Gastroesophageal sphincter (tissue), 4 donors: ENCODE measurements around the gene PEPD. TPM values are rescaled to one million over a fixed set of nuclear protein-coding genes. Genes with fewer than 3 reads are reported as not detected.

ENCODE experiments used
- ATAC-seq: fragments of 150-250 bp; one replicate; pipeline ENCODE4 v1.9.1; 2016; ENCODE audit warnings: mild to moderate bottlenecking, moderate library complexity
- H3K27ac ChIP-seq, 4 donors: fragments of 200-600 bp; sonication (generic) in 3 of 4; 1 replicate in 3 of 4; 2 replicates in 1 of 4; pipeline ENCODE4 v1.5.1; 2016 to 2019
- H3K27me3 ChIP-seq: fragments of 200-600 bp; sonication (generic); one replicate; pipeline ENCODE4 v1.5.1; 2019
- H3K36me3 ChIP-seq, 2 donors: fragments of 200-600 bp; sonication (generic); one replicate each; pipeline ENCODE4 v1.5.1; 2019; ENCODE audit warnings: control low read depth in 1 of 2
- H3K4me1 ChIP-seq, 3 donors: fragments of 200-600 bp; sonication (generic); 1 replicate in 2 of 3; 2 replicates in 1 of 3; pipeline ENCODE4 v1.5.1; 2016 to 2019; ENCODE audit warnings: control low read depth in 2 of 3
- H3K4me3 ChIP-seq, 2 donors: fragments of 200-600 bp; sonication (generic); one replicate each; pipeline ENCODE4 v1.5.1; 2019; ENCODE audit warnings: mild to moderate bottlenecking in 1 of 2, moderate library complexity in 1 of 2
- H3K9me3 ChIP-seq, 3 donors: fragments of 200-600 bp; sonication (generic); one replicate each; pipeline ENCODE4 v1.5.1; 2017 to 2019; ENCODE audit warnings: control low read depth in 2 of 3
- CTCF ChIP-seq, 4 experiments: fragments of 200-600 bp in 2 of 4; fragments of 450-650 bp in 2 of 4; sonication (generic) in 1 of 4; IDR thresholded peaks; one replicate each; pipeline ENCODE4 v1.5.1; 2017 to 2019; ENCODE audit warnings: antibody characterized with exemption in 4 of 4, mild to moderate bottlenecking in 2 of 4, moderate library complexity in 2 of 4
- EP300 ChIP-seq: sonication (generic); formaldehyde crosslinking; IDR thresholded peaks from one replicate; pipeline ENCODE4 v1.6.1; 2017; ENCODE audit warnings: antibody characterized with exemption, mild to moderate bottlenecking
- POLR2A ChIP-seq, 2 donors: fragments of 450-650 bp; IDR thresholded peaks; one replicate each; pipeline ENCODE4 v1.6.1; 2017; ENCODE audit warnings: antibody characterized with exemption in 2 of 2, mild to moderate bottlenecking in 2 of 2, moderate library complexity in 1 of 2
- POLR2AphosphoS5 ChIP-seq: sonication (generic); formaldehyde crosslinking; IDR thresholded peaks from one replicate; pipeline ENCODE4 v1.6.1; 2017; ENCODE audit warnings: antibody characterized with exemption
- WGBS, 2 donors: methylation state at CpG; one replicate each; pipeline ENCODE4 v1.1.5; 2018; ENCODE audit warnings: low coverage in 1 of 2; 5-methylcytosine and 5-hydroxymethylcytosine counted together
- total RNA-seq, 4 donors: library from RNA; depleted of rRNA; stranded (reverse); fragments of >200 nt; gene quantifications; one replicate each; pipeline ENCODE4 v1.1.0, GENCODE V29; 2016

The PEPD gene
- total RNA-seq, 4 donors from 2014 or later, result 61.3 to 77.7 (median 69.6) TPM

DNA sequence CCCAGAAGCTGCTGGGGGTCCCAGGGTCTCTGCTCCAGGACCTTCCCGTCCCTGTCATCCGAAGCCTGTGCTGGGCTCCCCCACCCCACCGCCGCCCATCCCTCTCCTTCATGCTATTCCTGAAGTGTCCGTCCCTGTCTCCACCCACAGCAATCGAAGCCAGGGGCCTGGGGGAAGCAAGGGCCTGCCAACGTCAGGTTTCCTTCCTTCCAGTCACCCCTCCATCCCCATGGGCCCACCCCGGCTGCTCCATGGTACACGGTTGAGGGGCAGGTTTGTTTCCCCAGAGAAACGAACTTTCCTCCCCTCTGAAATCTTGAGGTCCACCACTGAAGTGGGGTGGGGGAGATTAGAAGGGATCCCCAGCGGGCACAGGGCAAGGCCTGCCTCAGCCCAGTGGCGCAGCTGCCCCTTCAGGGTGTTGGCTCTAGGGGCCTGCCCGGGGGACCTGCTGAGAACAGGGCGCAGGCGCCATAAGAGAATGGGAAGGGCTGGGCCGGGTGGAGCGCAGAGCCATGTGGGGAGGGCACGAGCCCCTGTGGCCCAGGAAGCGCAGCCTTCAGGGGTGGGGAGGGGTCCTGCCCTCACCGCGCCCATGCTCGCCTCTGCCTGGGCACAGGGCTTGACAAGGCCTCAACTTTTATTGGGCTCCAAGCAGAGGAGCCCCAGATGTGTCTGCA, 132.0 kb downstream of the PEPD start:
- Histone ChIP-seq H3K4me3 (no peak overlapping the region), H3K36me3 (peaks cover 0 to 27% of the 10 kb centered on the region in 2 donors), H3K4me1 (peaks cover 0 to 75% (median 55%) of the 10 kb centered on the region in 3 donors), H3K9me3 (no peaks in the 10 kb centered on the region), H3K27ac (peak overlapping the region in 3 of 4 donors; percentile 70 to 74 (median 73)), H3K27me3 (no peaks in the 10 kb centered on the region)
- TF ChIP-seq POLR2A (IDR thresholded peaks at IDR 0.05) (no peak), EP300 (no peak), POLR2AphosphoS5 (no peak), CTCF (IDR thresholded peaks at IDR 0.05) (no peak)
- WGBS, 2 donors, result 58% methylated on average over 10 of the region's 22 CpGs; no CpG with 5 or more reads in 1 of the 2 donors
- ATAC-seq, result no peak

DNA sequence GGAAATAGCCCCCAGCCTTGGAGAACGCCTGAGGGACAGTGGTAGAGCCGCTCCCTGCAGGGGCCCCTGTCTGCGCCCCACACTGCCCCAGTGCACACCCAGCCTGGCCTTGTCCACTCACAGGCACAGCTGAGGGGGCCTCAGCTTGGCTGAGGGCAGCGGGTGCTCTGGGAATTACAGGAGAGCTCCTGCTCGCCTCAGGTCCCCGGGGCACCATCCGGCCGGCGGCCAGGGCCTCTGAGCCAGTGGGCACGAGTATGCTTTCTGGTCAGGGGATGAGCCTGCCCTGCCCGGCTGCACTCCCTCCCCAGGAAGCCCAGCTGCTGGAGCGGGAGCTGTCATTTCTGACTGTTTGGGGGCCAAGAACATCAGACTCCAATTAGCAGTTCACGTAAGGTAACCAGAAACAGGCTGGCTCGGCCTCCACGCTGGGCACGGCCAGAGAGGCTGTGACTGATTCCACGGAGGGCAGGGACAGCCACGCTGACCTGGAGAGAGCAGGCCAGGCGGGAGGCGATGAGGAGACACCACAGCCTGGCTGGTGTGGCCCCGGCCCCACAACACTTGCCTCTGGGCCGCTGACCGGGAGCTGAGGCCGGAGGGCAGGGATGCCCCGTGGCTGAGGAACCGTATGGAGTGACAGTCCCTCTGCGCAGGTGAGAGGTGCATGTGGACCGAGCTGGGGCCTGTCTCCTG, 132.7 kb downstream of the PEPD start:
- H3K27ac ChIP-seq, result peak overlapping the region in 3 of 4 donors; percentile 70 to 74 (median 73)
- H3K9me3 ChIP-seq, result no peaks in the 10 kb centered on the region
- no peak overlapping the region for H3K4me3 ChIP-seq
- H3K36me3 ChIP-seq, result peaks cover 0 to 31% of the 10 kb centered on the region in 2 donors
- no CpG with 5 or more reads among the region's 28 CpGs for WGBS, 2 donors
- H3K4me1 ChIP-seq, result peaks cover 0 to 68% (median 48%) of the 10 kb centered on the region in 3 donors
- no peaks in the 10 kb centered on the region for H3K27me3 ChIP-seq
- no peak for ATAC-seq
- TF ChIP-seq POLR2AphosphoS5 (no peak), CTCF (IDR thresholded peaks at IDR 0.05) (no peak), POLR2A (IDR thresholded peaks at IDR 0.05) (no peak), EP300 (no peak)

- no peak for ATAC-seq
- Histone ChIP-seq H3K4me1 (peaks cover 0 to 62% (median 42%) of the 10 kb centered on the region in 3 donors), H3K27ac (peak overlapping the region in 3 of 4 donors; percentile 70 to 74 (median 73)), H3K36me3 (peaks cover 0 to 34% of the 10 kb centered on the region in 2 donors), H3K9me3 (no peaks in the 10 kb centered on the region), H3K27me3 (no peaks in the 10 kb centered on the region), H3K4me3 (no peak overlapping the region)
- TF ChIP-seq EP300 (no peak), CTCF (IDR thresholded peaks at IDR 0.05) (no peak), POLR2AphosphoS5 (no peak), POLR2A (IDR thresholded peaks at IDR 0.05) (no peak)
- WGBS, 2 donors, result no CpG with 5 or more reads among the region's 13 CpGs
Observed at GRCh38 chr19:33388231-33388724, 133.3 kb downstream of the PEPD start.

- Histone ChIP-seq H3K4me3 (no peak overlapping the region), H3K36me3 (peaks cover 0 to 34% of the 10 kb centered on the region in 2 donors), H3K9me3 (no peaks in the 10 kb centered on the region), H3K4me1 (peaks cover 0 to 56% (median 35%) of the 10 kb centered on the region in 3 donors), H3K27ac (peak overlapping the region in 2 of 4 donors; percentile 73 to 74), H3K27me3 (no peaks in the 10 kb centered on the region)
- TF ChIP-seq POLR2AphosphoS5 (no peak), POLR2A (IDR thresholded peaks at IDR 0.05) (no peak), EP300 (no peak), CTCF (IDR thresholded peaks at IDR 0.05) (no peak)
- ATAC-seq, result no peak
- 84 to 90% methylated on average over 5 to 12 of the region's 39 CpGs for WGBS, 2 donors
Observed at GRCh38 chr19:33387351-33388230, 134.0 kb downstream of the PEPD start.
